GM12891 (cell line): ENCODE measurements around the gene KEL.

Experiments used
- PAX5 ChIP-seq: IDR thresholded peaks from 2 replicates; pipeline ENCODE4 v1.6.1; 2011; ENCODE audit warnings: low read length, moderate library complexity, mild to moderate bottlenecking; ENCODE audit not compliant: insufficient read depth, severe bottlenecking
- POLR2A ChIP-seq: IDR thresholded peaks from 2 replicates; pipeline ENCODE4 v1.6.1; 2011; ENCODE audit warnings: low read depth, low read length, control low read depth
- POU2F2 ChIP-seq: IDR thresholded peaks from 2 replicates; pipeline ENCODE4 v1.6.1; 2011; ENCODE audit warnings: low read depth, mild to moderate bottlenecking, control low read depth, low read length, moderate library complexity
- TAF1 ChIP-seq: IDR thresholded peaks from 2 replicates; pipeline ENCODE4 v1.6.1; 2011; ENCODE audit warnings: low read depth, low read length, control low read depth

GRCh38 chr7:142941541-142941940 is 20.6 kb downstream of the KEL start:
- TF ChIP-seq POLR2A, result no peak
- TF ChIP-seq TAF1, result no peak
- no peak for TF ChIP-seq PAX5
- no peak for TF ChIP-seq POU2F2
